HG03045 (cell line): Measurements from ENCODE around the gene GNG12.

ENCODE experiments used
- ATAC-seq: cut with Tn5 transposase; IDR thresholded peaks from one replicate; pipeline ENCODE4 v1.9.1; 2021; ENCODE audit warnings: mild to moderate bottlenecking, moderate library complexity; ENCODE audit not compliant: unreplicated experiment

Gene GNG12

DNA sequence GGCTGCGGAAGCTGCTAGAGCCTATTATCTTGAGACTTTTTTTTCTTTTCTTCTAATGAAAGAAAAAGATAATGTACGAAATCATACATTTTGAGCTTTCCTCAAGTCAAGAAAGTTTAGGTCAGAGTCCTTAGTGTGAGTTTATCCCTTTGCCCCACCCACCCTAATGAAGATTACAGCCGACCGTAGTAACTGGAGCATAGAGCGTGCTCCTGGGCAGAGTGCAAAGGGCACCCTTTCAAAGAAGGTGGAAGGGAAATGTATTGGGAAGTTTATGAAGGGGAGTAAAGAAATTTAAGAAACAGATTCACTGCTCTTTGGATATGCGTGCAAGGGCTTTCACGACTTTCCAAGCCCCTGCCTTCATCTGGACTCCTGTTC, 17.2 kb downstream of the GNG12 start:
- no peak for ATAC-seq

DNA sequence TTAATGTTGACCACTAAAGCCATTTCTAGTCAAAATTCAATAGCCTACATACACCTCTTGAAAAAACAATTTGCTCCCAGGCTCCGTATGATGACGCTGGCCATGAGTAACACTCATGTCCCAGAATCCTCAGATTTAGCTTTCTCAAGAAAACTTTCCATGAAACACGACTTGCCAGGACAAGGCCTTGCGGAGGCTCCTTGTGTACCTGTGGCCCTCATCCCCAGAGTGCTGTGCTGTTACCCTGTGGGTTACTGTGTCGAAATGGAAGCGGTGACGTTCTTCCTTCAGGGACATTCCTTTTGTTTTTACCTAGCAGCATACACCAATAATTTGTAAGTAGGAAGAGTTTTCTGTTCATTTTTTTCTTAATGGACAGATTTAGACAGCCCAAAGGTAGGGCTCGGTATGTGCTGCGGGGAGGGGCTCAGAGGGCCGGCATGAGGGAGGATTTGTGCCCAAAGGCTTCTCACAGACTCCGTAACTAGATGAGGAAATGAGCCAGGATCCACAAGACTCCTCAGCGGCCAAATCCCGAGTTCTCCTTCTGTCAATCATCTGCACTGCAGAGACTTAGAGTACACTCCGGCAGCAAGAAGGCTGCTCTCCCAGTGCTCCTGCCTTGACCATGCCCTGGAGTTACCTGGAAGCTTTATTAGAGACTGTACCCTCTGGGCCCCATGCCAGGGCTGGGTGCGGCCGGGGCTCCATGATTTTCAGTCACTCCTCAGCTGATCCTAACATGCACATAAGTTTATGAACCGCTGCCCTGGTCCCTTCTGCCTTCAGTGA, 17.8 kb downstream of the GNG12 start:
- no peak for ATAC-seq

DNA sequence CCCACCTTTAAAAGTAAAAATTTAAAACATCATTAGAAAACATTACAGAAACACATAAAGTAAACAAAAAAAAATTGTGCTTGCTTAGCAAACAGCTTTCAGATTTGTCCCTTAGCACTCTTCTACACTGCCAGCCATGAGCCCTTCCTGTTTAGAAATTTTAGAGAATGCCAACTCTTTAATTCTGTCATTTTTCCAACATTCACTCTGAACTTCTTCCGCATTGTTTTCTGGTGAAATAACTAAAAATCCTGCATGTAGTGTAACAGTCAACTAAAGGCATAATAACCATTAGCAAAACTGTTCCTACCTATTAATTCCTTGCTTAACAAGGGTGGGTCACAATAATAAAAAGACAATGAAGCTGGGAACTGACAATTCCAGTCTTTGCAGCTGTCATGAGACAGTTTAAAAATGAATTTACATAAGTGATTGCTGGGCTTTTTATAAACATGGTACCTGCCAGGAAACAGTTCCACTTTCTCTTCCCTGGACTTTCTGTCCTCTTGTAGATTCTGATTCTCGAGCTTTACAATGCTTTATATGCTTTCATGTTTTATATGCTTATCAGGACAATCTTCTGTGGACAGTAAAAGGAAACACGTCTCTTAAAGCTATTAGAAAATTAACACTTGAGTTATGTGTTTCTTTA, 19.0 kb downstream of the GNG12 start:
- no peak for ATAC-seq

DNA sequence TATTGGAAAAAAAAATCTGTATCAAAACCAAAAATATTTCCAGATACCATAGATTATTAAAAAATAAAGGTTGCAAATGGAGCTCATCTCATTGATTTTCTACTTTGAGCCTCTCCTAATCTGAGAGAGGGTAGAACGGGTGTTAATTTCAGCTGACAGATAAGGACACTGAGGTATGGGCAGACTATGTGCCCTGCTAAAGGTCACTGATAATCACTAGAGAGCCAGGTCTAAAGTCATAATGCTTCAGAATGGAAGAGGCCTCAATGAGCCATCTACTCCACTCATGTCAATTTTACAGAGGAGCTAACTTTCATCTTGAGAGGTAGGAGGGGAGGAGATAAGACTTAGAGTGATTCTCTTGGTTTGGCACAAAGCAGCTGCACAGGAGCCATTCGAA, 21.0 kb downstream of the GNG12 start:
- ATAC-seq: no peak

DNA sequence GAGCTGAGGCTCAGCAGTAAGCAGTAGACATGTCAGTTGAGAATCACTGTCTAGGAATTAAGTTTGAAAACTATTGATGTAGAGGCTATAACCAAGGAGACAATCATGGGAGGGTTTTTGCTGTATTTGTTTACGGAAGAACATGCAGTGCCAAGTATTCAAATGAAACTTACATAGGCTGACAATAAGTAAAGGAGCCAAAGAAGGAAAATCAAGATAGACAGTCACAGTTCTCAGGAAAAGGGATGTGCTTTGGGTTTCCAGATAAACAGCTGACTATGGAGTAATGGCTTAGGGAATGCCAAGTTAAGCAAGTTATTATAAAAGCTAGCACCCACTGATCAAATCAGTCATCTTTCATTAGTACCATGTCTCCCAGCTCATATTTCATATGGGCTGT, 21.5 kb downstream of the GNG12 start:
- no peak for ATAC-seq

DNA sequence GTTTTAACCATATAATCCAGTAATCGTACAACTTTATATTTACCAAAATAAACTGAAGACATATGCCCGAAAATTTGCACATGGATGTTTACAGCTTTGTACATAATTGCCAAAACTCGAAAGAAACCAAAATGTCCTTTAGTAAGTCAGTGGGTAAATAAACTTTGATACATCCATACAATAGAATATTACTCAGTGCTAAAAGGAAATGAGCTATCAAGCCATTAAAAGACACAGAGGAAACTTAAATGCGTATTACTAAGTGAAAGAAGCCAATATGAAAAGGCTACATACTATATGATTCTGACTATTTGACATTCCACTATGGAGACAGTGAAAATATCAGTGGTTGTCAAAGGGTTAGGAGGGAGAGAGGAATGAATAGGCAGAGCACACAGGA, 23.4 kb downstream of the GNG12 start:
- no peak for ATAC-seq

DNA sequence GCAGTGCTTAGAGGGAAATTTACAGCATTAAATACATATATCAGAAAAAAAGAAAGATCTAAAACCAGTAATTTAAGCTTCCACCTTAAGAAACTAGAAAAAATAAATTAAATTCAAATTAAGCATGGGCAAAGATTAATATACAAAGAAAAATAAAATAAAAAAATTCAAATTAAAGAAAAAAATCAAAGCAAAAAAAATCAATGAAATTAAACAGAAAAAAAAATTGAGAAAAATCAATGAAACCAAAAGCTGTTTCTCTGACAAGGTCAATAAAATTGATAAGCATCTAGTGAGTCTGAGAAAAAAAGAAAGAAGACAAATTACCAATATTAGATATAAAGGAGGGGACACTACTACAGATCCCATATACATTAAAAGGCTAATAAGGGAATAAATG, 26.0 kb downstream of the GNG12 start:
- no peak for ATAC-seq

DNA sequence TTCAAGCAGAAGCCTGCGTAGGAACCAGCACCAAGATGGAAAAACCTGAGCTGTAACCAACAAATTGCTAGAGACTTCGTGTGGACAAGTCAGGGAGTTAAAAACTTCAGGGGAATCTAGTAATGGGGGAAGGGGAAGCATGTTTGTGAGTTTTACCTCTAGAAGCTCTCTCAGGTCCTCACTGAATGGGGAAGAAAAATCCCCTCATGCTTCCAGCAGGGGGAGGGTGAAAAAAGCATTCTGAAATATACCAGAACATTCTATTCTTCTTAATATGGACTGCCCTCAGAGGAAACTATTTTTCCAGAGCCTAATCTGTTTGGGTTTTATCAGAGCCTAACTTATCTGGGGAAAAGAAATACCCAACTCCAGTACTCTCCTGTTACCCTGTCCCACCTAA, 28.6 kb downstream of the GNG12 start:
- ATAC-seq: no peak

DNA sequence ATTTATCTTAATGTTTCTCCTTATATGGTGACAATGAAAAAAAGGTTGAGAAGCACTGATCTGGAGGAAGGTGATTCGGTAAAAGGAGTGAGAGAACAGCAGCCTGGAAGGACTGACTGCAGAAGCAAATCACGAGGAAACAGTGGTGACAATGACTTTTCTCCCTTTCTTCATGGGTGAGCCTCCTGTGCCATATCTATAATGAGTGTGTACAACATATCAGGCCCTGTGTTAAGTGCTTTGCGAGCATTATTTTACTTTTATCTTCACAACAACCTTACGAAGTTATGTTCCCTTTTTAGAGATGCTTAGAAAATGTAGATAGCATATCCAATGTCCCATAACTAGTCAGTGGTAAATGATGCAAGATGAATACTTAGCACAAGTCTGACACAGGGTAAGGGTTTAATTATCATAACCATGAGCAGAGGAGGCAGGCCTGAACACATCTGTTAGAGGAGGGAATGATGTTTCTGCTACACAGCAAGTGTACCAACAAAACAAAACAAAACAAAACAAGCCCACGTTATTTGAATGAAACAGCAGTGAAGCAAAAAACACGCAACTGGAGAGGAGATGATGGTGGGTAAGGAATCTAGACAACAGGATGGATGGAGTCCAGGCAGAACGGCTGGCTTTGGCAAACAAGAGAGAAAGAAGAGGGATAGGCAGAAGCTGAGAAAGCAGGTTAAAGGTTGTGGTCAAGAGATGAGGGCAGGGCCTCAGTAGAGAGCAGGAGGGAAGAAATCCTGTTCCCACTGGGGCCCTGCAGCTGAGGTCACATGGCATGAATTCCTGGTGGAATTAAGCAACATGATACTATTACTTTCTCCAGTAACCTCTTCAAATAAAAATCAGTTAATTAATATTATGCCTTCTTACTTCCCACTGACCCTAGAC, 29.6 kb downstream of the GNG12 start:
- ATAC-seq: no peak

DNA sequence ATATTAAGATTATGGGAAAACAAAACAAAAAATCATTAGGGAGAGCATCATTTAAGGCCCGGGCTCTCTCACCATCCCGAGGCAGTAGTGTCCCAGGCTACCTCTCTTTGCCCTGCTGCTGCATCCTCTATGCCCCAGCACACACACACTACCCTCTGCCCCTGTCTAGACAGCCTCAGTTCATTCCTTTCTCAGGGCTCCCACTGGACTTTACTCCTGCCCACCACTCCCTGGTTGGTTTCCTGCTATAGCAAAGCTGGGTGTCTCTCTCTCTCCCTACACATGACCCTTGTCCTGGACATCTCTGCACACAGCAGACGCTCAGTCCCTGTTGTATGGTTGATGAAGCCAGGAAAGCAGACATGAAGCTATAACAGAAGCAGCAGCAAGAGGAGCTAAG, 30.7 kb downstream of the GNG12 start:
- no peak for ATAC-seq

DNA sequence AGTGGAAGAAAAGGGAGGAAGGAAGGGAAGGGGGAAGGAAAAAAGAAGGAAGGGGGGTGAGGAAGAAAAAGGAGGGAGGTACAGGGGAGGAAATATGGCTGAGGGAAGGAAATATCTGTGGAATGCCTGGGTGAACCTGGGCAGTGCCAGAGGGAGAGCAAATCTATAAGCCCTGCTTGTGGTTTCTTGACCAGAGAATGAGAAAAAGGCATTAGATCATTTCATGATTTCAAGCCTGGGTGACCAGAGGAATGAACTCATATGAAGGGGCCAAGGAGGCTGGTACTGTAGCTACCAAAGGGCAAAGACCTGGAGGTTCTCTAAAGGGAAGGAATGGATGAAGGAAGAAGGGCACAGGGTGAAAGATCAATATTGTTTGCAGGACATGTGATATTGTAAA, 31.4 kb downstream of the GNG12 start:
- no peak for ATAC-seq

DNA sequence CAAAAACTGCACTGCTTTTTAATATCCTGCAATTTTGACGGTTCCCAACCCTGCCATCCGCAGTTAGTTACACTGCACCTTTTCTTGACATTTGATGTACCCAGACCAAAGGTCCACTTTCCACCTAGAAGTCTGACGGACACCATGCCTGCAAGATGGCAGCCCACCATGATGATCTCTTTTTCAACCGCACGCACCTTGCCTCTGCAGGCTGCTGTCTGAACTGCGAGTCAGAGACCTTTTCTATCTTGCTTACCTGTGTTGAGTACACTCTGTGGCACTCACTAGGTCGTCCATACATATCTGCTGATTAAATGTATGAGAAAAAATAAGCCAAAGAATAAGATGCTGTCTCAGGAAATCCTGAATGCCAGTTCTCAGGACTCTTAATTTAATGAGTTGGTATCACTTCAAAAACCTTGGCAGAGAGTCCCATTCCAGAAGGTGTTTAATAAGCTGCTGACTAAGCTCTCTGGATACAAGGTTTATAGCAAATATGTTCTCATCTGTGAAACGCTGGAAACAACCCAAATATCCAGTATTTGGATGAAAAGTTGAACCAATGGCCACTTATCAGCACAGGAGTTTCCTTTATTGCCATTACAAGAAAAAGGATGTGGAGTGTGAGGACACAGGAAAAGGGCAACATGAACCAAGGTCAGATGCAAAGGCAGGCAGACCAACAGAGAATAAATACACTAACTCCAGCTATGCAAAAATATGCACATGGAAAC, 37.9 kb downstream of the GNG12 start:
- ATAC-seq: no peak

DNA sequence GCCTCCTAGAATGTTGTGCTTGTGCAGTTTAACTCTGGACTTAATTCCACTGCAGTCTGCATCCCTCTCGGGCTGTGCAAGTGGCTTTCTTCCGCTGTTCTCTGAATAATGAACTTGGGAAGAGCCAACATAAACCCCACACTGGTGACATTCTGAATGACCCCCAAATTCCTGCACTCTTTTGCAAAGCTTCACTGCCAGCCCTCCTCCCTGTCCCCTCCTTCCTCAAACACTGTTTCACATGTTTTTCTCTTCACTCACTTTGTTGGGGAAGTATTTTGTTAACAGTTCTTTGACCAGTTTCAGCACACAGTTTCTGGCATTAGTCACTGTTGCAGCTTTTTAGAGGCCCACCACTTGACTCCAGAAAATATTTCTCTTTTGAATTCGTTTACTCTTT, 39.7 kb downstream of the GNG12 start:
- no peak for ATAC-seq

DNA sequence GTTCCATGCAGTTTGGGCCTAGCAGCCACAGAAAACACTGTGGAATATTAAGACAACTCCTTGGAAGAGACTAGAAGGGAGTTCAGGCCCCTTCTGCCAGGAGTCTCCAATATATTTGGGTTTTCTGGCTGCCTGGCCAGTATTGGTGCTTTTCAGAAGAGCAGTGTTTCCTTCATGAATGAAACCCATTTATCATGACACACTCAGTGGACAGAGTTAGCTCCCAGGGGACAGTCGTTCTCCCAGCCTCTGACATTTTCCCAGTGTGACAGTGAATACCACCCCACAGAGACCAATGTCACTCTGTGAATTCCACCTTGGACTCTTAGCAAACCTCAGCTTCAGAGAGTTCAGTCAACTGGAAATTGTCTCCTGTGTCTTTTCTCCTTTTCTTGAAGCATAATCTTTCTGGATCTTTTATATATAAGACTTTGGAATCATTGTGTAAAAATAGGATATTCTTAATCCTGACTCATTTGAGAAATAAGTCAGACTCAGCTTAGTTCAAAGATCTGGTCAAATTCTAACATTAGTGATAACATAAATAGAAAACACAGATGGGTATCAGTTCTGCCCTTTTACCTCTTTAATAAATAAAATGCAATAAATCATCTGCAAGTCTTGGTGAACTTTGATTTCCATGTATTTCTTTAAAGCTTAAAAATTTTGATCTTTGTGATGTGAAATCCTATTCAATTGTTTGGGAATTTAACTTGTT, 40.4 kb downstream of the GNG12 start:
- no peak for ATAC-seq

DNA sequence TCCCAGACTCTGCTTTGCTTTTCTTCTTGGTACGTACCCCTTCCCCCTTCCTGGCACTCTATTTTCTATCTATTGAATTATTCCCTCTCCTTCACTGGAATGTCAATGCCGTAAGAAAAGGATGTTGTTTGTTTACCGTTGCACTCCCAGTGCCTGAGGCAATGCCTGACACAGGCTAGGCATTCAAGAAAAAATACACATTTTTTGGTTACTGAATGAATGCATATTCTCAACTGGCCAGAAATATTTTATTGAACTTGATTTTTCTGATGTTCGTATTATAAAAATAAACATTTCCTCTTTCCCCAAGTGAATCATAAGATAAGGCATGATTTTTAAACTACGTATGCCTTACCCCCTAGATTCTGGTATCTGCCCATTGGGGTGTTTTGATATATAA, 41.2 kb downstream of the GNG12 start:
- no peak for ATAC-seq

DNA sequence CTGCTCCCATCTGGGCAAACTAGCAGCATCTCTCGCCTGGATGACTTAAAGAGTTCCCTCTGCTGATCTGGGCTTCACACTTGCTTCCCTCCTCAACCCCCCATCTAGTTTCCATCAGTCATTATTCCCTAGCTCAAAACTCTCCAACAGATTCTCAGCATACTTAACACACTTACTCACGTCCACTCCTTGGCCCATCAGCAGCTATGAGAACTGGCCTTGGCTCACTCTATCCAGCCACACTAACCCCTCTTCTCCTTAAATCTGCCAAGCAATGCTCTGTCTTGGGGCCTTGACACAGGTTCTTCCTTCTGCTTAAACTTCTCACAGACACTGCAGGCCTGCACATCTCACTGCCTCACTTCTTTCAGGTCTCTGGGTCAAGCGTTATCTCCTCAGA, 41.6 kb downstream of the GNG12 start:
- ATAC-seq: no peak

DNA sequence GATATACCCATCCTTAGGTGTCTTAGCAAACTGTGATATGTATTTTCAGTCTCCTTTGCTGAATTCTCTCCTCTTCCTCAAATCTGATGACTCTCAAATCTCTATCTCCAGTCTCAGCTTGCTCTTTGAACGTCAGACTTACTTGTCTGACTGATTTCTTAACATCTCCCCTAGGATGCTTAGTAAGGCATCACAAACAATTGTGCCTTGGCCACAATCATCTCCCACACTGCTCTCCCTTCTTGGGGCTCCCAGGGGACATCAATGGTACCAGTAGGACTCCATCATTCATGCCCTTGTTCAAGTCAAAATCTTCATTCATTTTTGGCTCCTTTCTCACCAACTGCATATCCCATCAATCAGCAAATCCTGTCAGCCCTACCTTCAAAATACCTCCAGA, 42.0 kb downstream of the GNG12 start:
- no peak for ATAC-seq

DNA sequence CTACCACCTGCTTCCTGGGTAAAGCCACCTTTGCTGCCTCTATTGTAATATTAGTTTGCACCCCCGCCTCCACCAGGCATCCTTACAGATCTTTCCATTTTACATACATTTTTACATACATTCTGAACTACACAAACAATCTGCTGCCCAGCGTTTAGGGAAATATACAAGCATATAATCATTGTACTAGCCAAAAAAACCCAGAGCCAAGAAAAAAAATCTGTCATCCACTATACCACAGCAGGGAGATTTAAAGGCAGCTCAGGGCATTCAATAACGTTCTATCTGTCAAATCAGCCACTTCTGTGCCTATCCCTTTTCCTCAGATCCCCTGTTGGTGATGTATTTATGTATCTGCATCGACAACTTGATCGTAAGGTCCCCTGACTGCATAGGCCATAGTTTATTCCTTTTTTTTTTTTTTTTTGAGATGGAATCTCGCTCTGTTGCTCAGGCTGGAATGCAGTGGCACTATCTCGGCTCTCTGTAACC, 43.0 kb downstream of the GNG12 start:
- ATAC-seq: no peak

DNA sequence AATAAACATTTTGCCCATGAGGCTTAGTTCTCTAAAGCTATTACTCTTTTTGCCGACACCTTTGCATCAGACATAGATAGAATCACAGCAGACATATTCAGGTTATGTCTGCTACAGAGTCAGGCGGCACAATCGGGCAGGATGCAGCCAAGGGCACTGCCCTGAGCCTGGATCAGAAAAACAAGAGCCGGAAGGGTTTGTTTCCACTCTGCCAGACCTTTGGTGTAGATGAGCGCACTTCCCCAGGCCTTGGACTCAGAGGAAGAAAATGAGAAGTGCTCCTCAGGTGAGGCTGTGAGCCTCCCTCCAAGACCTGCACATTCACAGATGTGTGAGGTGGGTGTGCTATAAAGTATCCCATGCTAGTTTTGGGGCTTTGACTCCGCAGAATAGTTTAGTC, 43.7 kb downstream of the GNG12 start:
- ATAC-seq: no peak

DNA sequence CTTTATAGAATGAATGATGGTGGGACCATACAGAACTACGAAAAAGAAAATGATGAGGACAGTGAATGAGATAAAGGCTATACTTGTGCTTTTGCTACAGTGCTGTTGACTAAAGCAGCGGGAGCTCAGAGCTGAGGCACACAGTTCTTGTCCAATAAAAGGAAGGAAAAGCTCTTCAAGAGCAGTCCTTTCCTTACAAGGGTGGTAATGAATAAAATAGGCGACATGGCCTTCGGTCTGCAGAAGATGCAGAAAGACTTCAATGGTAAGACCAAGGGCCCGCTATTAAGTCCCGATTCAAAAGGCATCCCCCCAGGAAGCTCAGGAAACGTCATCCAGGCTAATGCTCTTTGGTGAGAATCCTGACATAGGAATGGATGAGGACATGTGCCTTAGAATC, 44.4 kb downstream of the GNG12 start:
- ATAC-seq: no peak
